GM12878 (cell line): ENCODE measurements around the gene MEAK7. TPM values are rescaled to one million over a fixed set of nuclear protein-coding genes. Genes with fewer than 3 reads are reported as not detected.

Experiments
- ATAC-seq: fragments of 200-7000 bp; cut with Tn5 transposase; 3 replicates; pipeline ENCODE4 v1.9.1; 2020; ENCODE audit warnings: mild to moderate bottlenecking, moderate library complexity
- BruUV-seq: library from RNA; stranded (reverse); fragments of 400-500 nt; replicated peaks from 2 replicates; lab custom pipeline; 2021; lab: Mats Ljungman, UMichigan
- CTCF ChIA-PET: fragments of 300-600 bp; sonication (Branson Sonifier 250); formaldehyde crosslinking; extraction: SDS; loops from one replicate; lab custom pipeline; 2021; ENCODE audit warnings: inconsistent platforms; lab: Yijun Ruan, JAX
- POLR2A ChIA-PET: fragments of 350-600 bp; formaldehyde crosslinking; extraction: SDS; loops from one replicate; lab custom pipeline; 2021; ENCODE audit warnings: inconsistent platforms; lab: Charles Lee
- RAD21 ChIA-PET: fragments of 300-600 bp; sonication (Branson Sonifier 250); formaldehyde crosslinking; loops from one replicate; lab custom pipeline; 2023; ENCODE audit warnings: antibody characterized with exemption; ENCODE audit not compliant: unreplicated experiment; lab: Charles Lee
- SMC1A ChIA-PET: fragments of 300-600 bp; sonication (Branson Sonifier 250); formaldehyde crosslinking; loops from one replicate; lab custom pipeline; 2023; ENCODE audit not compliant: unreplicated experiment, uncharacterized antibody; lab: Charles Lee
- DNase-seq: peaks from one replicate; pipeline ENCODE4 v3.0.0-alpha.2; 2011; ENCODE audit warnings: low read depth, low spot score
- FAIRE-seq: peaks from 3 replicates; lab custom pipeline; 2011; peaks lifted over from hg19 to GRCh38; lab: Jason Lieb, UNC
- H2AFZ ChIP-seq: 2 replicates; pipeline ENCODE4 v1.6.0; 2011; ENCODE audit warnings: low read depth, low read length, control low read depth; ENCODE audit not compliant: control insufficient read depth
- H3K27ac ChIP-seq: 2 replicates; pipeline ENCODE4 v1.5.1; 2011; ENCODE audit warnings: control low read depth; ENCODE audit not compliant: control insufficient read depth, insufficient read depth
- H3K27me3 ChIP-seq, 2 experiments: replicated peaks in 1 of 2; 2 replicates each; pipeline versions ENCODE4 v1.6.0 to v1.6.1; 2011; ENCODE audit warnings: low read length in 1 of 2; ENCODE audit not compliant: control insufficient read depth in 2 of 2, insufficient read depth in 2 of 2
- H3K36me3 ChIP-seq, 2 experiments: 2 replicates each; pipeline ENCODE4 v1.5.1; 2011; ENCODE audit warnings: low read length in 1 of 2; ENCODE audit not compliant: control insufficient read depth in 2 of 2, insufficient read depth in 2 of 2
- H3K4me1 ChIP-seq: 2 replicates; pipeline ENCODE4 v1.6.1; 2011; ENCODE audit warnings: mild to moderate bottlenecking, low read length, moderate library complexity, mixed read lengths; ENCODE audit not compliant: control insufficient read depth, insufficient read depth
- H3K4me2 ChIP-seq: 2 replicates; pipeline ENCODE4 v1.6.0; 2011; ENCODE audit warnings: control low read depth; ENCODE audit not compliant: control insufficient read depth, insufficient read depth
- H3K4me3 ChIP-seq: fragments of 200-600 bp; sonication (generic); 2 replicates; pipeline ENCODE4 v1.5.1; 2016
- H3K79me2 ChIP-seq: 2 replicates; pipeline ENCODE4 v1.6.0; 2011; ENCODE audit warnings: low read length; ENCODE audit not compliant: control insufficient read depth, insufficient read depth
- H3K9ac ChIP-seq: 2 replicates; pipeline ENCODE4 v1.8.0; 2011; ENCODE audit warnings: low read length, control low read depth, mixed read lengths; ENCODE audit not compliant: control insufficient read depth, insufficient read depth
- H3K9me3 ChIP-seq: replicated peaks from 3 replicates; pipeline ENCODE4 v1.5.1; 2011; ENCODE audit warnings: mild to moderate bottlenecking, low read length; ENCODE audit not compliant: control insufficient read depth, insufficient read depth
- H4K20me1 ChIP-seq: 2 replicates; pipeline ENCODE4 v1.6.0; 2011; ENCODE audit not compliant: control insufficient read depth, insufficient read depth
- BCL11A ChIP-seq: IDR thresholded peaks from 2 replicates; pipeline ENCODE4 v1.6.1; 2011; ENCODE audit warnings: low read depth, low read length
- BHLHE40 ChIP-seq, 2 experiments: fragments of 450-650 bp in 1 of 2; IDR thresholded peaks; 2 replicates each; pipeline ENCODE4 v1.6.1; 2011 to 2017; ENCODE audit warnings: low read depth in 2 of 2, borderline replicate concordance in 1 of 2, improper control_type of control experiment in 1 of 2, low read length in 1 of 2, mild to moderate bottlenecking in 1 of 2
- ETV6 ChIP-seq, 2 experiments: fragments of 450-650 bp in 1 of 2; IDR thresholded peaks in 1 of 2; conservative IDR thresholded peaks in 1 of 2; 2 replicates each; pipeline ENCODE4 v1.6.1; 2014; ENCODE audit warnings: antibody characterized with exemption in 1 of 2, borderline replicate concordance in 1 of 2, low read depth in 1 of 2, mild to moderate bottlenecking in 1 of 2, moderate library complexity in 1 of 2
- JUNB ChIP-seq: IDR thresholded peaks from 2 replicates; pipeline ENCODE4 v1.6.1; 2016; ENCODE audit warnings: antibody characterized with exemption, mild to moderate bottlenecking
- KAT2A ChIP-seq: conservative IDR thresholded peaks from 2 replicates; pipeline ENCODE4 v1.6.1; 2011; ENCODE audit warnings: low read depth, low read length; ENCODE audit not compliant: control insufficient read depth
- PAX8 ChIP-seq: fragments of 450-650 bp; IDR thresholded peaks from 2 replicates; pipeline ENCODE4 v1.6.1; 2017; ENCODE audit warnings: mild to moderate bottlenecking, moderate library complexity
- WGBS: methylation state at CpG from one replicate; pipeline ENCODE4 v1.1.6; 2016; ENCODE audit warnings: low lambda C conversion rate; ENCODE audit not compliant: insufficient replicate concordance, insufficient coverage; ENCODE audit errors: missing lambda C conversion rate; 5-methylcytosine and 5-hydroxymethylcytosine counted together
- in situ Hi-C: fragments of 300-500 bp; cut with MboI; formaldehyde crosslinking; loops from 9 replicates; pipeline ENCODE4 v1.14.3; 2018; ENCODE audit warnings: mixed read lengths
- intact Hi-C: fragments of 100-400 bp; cut with micrococcal nuclease; formaldehyde crosslinking; loops from one replicate; pipeline ENCODE4 v1.14.2; 2022; ENCODE audit not compliant: unreplicated experiment
- polyA plus RNA-seq, 11 experiments: library from polyadenylated mRNA; depleted of rRNA in 4 of 11; unstranded in 6 of 11; stranded (reverse) in 5 of 11; fragments of >200 nt; fragmentation: Nextera tagmentation in 4 of 11; fragmentation: Illumina TruSeq in 1 of 11; extraction: Ambion mirVana in 4 of 11; extraction: Trizol in 1 of 11; gene quantifications; 1 replicate in 1 of 11; 2 replicates in 10 of 11; pipeline versions ENCODE4 v1.2.1 to v1.2.3, GENCODE V29; 2011 to 2016; ENCODE audit warnings: inconsistent platforms in 2 of 11, missing spikeins in 2 of 11, low read depth in 1 of 11
- total RNA-seq, 4 experiments: library from RNA; depleted of rRNA in 3 of 4; stranded (reverse); fragments of >200 nt in 3 of 4; fragmentation: Illumina TruSeq in 1 of 4; extraction: Trizol in 1 of 4; gene quantifications; 2 replicates each; pipeline versions ENCODE4 v1.2.1 to v1.2.3, GENCODE V29; 2013 to 2021
- TF ChIP-seq, protein P1 (sequence below): IDR thresholded peaks from 2 replicates; pipeline ENCODE4 v1.6.1; 2011; ENCODE audit warnings: borderline replicate concordance, low read depth, mild to moderate bottlenecking, moderate library complexity, low read length; ENCODE audit not compliant: insufficient read depth, poor library complexity, severe bottlenecking

Gene MEAK7
- total and polyA plus RNA-seq, 10 of the 15 experiments (the other 5 are each of a cell fraction or from before 2014, with no cell fraction given): 1.4 to 11.9 (median 6.4) TPM

DNA sequence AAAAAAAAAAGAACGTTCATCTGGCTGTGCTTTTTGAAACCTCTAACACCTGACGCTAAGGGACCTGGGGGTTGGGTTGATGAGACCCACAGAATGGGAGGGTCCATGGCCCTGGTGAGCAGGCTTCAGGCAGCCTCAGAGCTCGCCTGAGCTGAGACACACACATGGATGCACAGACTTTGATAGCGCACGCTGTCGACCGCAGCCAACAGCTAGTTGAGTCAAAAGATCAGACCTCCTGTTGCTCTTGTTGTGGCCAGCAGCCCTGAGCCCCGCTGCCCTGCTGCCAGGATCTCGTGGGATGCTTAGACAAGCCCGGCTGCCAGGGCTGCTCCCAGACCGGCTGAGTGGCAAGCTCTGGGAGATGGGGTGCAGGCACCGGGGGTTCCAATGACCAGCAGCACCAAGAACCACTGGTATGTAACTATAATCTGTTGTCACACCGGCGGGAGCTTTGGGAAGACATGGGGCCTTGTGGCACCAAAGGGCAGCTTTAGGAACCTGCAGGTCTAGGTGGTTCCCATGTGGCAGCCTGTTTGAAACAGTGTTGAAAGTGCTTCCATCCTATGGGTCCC, 20.0 kb upstream of the MEAK7 start:
- 78% methylated on average over 13 of the region's 14 CpGs for WGBS
- in situ Hi-C loops: loop anchor here (25.0 kb wide), 1 partner anchor 438 kb away; no protein-coding TSS in a partner anchor
- RAD21 ChIA-PET: no interaction called here

More for the DNA sequence above, 20.0 kb upstream of the MEAK7 start:
- TF ChIP-seq JUNB (no peak), BHLHE40 (IDR thresholded peaks at IDR 0.05; ENCODE audit: borderline replicate concordance in 1 of 2, low read depth in 2 of 2, low read length in 1 of 2) (no peak), KAT2A (no peak), ETV6 (conservative IDR thresholded peaks at IDR 0.05 in 1 of 2, IDR thresholded peaks at IDR 0.05 in 1 of 2; ENCODE audit: borderline replicate concordance in 1 of 2, low read depth in 1 of 2) (no peak), PAX8 (no peak), BCL11A (no peak)
- TF ChIP-seq, protein P1, sequence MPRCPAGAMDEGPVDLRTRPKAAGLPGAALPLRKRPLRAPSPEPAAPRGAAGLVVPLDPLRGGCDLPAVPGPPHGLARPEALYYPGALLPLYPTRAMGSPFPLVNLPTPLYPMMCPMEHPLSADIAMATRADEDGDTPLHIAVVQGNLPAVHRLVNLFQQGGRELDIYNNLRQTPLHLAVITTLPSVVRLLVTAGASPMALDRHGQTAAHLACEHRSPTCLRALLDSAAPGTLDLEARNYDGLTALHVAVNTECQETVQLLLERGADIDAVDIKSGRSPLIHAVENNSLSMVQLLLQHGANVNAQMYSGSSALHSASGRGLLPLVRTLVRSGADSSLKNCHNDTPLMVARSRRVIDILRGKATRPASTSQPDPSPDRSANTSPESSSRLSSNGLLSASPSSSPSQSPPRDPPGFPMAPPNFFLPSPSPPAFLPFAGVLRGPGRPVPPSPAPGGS: no peak
- no peak overlapping the region for H3K4me3 ChIP-seq
- H3K79me2 ChIP-seq: no peaks in the 10 kb centered on the region
- SMC1A ChIA-PET: interaction anchor here (1.0 kb wide), 1 partner anchor 9 kb away, joined by 3 read pairs; no protein-coding TSS in a partner anchor
- peaks cover 15% of the 10 kb centered on the region for H3K4me1 ChIP-seq
- DNase-seq: no peak
- no peak overlapping the region for H3K4me2 ChIP-seq
- POLR2A ChIA-PET: no interaction called here
- no peaks in the 10 kb centered on the region for H3K27me3 ChIP-seq
- ATAC-seq: no peak
- CTCF ChIA-PET: interaction anchor here (0.6 to 1.1 kb wide), 3 partner anchors 9 to 27 kb away, joined by 3 read pairs; no protein-coding TSS in a partner anchor
- BruUV-seq: no TSS peak
- H3K36me3 ChIP-seq: no peaks in the 10 kb centered on the region
- H3K9ac ChIP-seq: no peak overlapping the region
- no peak for FAIRE-seq
- intact Hi-C loops: no loop called here
- no peaks in the 10 kb centered on the region for H4K20me1 ChIP-seq
- no peak overlapping the region for H3K27ac ChIP-seq
- H2AFZ ChIP-seq: no peak overlapping the region
- H3K9me3 ChIP-seq: peaks cover under 1% of the 10 kb centered on the region; the same call in 1 of the 3 replicates
